ENCODE results near the gene THSD4. TPM values are rescaled to one million over a fixed set of nuclear protein-coding genes. Genes with fewer than 3 reads are reported as not detected.

The THSD4 gene
- polyA plus RNA-seq (2011; rRNA removed) (45.8 and 57.2 TPM in 2 replicates), polyA minus RNA-seq (2011; rRNA and poly(A)+ RNA removed) (87.6 and 111 TPM in 2 replicates)

DNA sequence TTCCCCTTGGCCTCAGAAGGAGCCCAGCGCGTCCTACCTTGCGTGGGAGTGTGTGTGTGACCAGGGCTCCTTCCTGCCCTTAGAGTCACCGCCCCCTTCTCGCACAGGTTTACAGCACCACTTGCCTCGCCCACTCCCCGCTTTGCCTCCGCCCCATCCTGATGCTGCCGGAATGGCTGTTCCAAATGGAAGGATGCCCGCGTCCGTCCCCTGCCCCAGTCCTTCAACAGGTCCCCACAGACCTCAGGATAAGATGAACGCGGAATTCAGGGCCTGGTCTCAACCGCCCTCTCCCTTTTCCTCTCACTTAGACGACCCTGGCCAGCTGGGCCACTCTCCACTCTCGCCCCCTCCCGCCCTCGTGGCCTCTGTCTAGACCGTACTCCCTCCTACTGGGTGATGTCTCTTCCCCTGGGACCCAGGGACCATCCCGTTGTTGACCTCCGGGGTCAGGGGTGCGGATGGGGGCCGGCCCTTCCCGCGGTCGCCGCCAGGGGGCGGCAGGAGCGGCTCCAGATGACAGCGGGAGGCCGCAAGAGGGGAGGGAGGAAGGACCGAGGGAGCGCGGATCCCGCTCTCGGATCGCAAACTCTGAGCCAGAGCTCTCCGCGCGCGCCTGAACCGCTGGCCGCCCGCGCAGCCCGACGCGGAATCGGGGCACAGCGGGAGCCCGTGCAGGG lies at the start of gene THSD4:
TSS of gene THSD4 (plus strand) at position 585 of the 680 bp plus-strand sequence.
- ChIA-PET CTCF (interaction anchor here (0.7 to 2.0 kb wide), 8 partner anchors 10 to 736 kb away, joined by 3 to 7 read pairs (median 4); no protein-coding TSS in a partner anchor), POLR2A (interaction anchor here (0.6 to 1.4 kb wide), 2 partner anchors 12 to 66 kb away, joined by 3 read pairs; no protein-coding TSS in a partner anchor)
- H3K27ac ChIP-seq (ENCODE audit: low read depth, low read length), result peak within 1 kb of the TSS; percentile 57

DNA sequence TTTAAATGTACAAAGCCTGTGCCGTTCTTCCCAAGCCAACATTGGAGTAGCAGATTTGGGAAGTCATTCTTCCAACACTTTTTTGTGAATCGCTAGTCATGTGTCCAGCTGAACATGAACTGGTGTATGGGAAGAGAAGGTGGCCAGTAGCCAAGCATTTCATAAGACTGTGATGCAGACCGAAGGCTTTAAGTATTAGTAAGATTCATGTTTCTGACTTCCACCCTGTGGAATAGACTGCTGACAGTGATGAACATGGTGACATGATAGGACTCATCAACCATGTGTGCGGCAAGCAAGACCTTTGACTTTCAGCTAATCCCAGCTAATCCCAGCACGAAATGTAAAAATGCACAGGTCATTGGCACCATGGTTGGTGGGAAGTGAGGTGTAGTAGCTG lies 48.3 kb upstream of the THSD4 start:
- DNase-seq (ENCODE audit: low read depth, low spot score), result peak; percentile 88
- CTCF ChIA-PET, result no interaction called here
- H3K4me3 ChIP-seq (ENCODE audit: low read depth, low read length), result no peak overlapping the region
- POLR2A ChIA-PET, result interaction anchor here (0.6 to 2.6 kb wide), 4 partner anchors 14 to 494 kb away, joined by 3 to 13 read pairs (median 7); no protein-coding TSS in a partner anchor
- H3K27me3 ChIP-seq (ENCODE audit: control insufficient read depth, insufficient read depth, low read length), result no peaks in the 10 kb centered on the region
- no peaks in the 10 kb centered on the region; the same call in 1 of the 2 replicates for H3K9me3 ChIP-seq (ENCODE audit: control insufficient read depth, insufficient read depth, low read length)
- H3K27ac ChIP-seq (ENCODE audit: low read depth, low read length), result peak overlapping the region; percentile 40
- TF ChIP-seq, protein P1, sequence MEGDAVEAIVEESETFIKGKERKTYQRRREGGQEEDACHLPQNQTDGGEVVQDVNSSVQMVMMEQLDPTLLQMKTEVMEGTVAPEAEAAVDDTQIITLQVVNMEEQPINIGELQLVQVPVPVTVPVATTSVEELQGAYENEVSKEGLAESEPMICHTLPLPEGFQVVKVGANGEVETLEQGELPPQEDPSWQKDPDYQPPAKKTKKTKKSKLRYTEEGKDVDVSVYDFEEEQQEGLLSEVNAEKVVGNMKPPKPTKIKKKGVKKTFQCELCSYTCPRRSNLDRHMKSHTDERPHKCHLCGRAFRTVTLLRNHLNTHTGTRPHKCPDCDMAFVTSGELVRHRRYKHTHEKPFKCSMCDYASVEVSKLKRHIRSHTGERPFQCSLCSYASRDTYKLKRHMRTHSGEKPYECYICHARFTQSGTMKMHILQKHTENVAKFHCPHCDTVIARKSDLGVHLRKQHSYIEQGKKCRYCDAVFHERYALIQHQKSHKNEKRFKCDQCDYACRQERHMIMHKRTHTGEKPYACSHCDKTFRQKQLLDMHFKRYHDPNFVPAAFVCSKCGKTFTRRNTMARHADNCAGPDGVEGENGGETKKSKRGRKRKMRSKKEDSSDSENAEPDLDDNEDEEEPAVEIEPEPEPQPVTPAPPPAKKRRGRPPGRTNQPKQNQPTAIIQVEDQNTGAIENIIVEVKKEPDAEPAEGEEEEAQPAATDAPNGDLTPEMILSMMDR (IDR thresholded peaks at IDR 0.05; ENCODE audit: low read depth, low read length), result no peak

More for the DNA sequence above, at the start of gene THSD4:
- TF ChIP-seq, protein P1 (IDR thresholded peaks at IDR 0.05; ENCODE audit: low read depth, low read length), result peak; percentile 97
- no peak for DNase-seq (ENCODE audit: low read depth, low spot score)
- Histone ChIP-seq H3K4me3 (ENCODE audit: low read depth, low read length) (peak within 1 kb of the TSS; percentile 78), H3K27me3 (ENCODE audit: control insufficient read depth, insufficient read depth, low read length) (no peaks in the 10 kb centered on the region), H3K9me3 (ENCODE audit: control insufficient read depth, insufficient read depth, low read length) (peaks cover 6% of the 10 kb centered on the region; the same call in 1 of the 2 replicates)

DNA sequence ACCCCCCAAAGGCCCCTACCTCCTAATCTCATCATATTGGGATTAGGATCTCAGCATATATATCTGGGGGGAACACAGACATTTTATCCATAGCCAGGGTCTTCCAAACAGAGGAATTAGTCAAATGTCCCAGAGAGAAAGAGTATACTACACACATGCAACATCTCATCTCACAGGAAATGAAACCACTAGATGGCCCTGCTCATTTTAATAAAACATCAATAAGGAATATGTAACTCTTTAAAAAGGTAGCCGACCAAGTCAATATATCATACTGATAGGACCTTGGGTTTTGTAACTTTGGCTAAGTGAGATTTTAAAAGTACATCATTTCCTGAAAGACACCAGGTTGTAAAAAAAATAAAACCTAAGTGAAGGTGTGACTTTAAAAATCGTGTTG lies 45.6 kb upstream of the THSD4 start:
- CTCF ChIA-PET, result no interaction called here
- POLR2A ChIA-PET, result no interaction called here
- H3K27me3 ChIP-seq (ENCODE audit: control insufficient read depth, insufficient read depth, low read length), result no peaks in the 10 kb centered on the region

DNA sequence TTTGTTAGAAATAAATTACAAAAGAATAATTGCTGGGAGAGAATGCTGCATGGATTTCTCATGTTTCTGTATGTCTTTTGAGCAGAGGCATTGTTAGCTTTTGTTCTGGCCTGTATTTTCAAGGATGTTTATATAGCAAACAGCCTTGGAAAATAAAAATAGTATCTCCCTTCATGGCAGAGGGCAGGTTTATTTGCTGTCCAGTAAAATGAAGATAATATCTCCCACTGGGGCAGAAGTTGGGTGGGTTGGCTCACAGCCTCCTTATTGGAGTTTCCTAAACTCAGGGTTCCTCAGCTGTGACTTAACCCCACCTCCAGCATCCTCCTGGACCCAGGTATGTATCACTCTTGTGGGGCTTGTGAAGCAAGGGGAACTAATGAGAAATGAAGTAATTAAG lies 43.7 kb upstream of the THSD4 start:
- Histone ChIP-seq H3K27me3 (ENCODE audit: control insufficient read depth, insufficient read depth, low read length) (no peaks in the 10 kb centered on the region), H3K9me3 (ENCODE audit: control insufficient read depth, insufficient read depth, low read length) (no peaks in the 10 kb centered on the region; the same call in 1 of the 2 replicates), H3K27ac (ENCODE audit: low read depth, low read length) (no peak overlapping the region), H3K4me3 (ENCODE audit: low read depth, low read length) (no peak overlapping the region)
- CTCF ChIA-PET, result no interaction called here
- DNase-seq (ENCODE audit: low read depth, low spot score), result no peak
- POLR2A ChIA-PET, result no interaction called here
- TF ChIP-seq, protein P1 (IDR thresholded peaks at IDR 0.05; ENCODE audit: low read depth, low read length), result no peak

More for the DNA sequence above, 45.6 kb upstream of the THSD4 start:
- TF ChIP-seq, protein P1 (IDR thresholded peaks at IDR 0.05; ENCODE audit: low read depth, low read length), result 0 out of 2 replicates have a peak, but pooled peaks have one; percentile 2
- DNase-seq (ENCODE audit: low read depth, low spot score), result no peak
- Histone ChIP-seq H3K4me3 (ENCODE audit: low read depth, low read length) (no peak overlapping the region), H3K27ac (ENCODE audit: low read depth, low read length) (no peak overlapping the region), H3K9me3 (ENCODE audit: control insufficient read depth, insufficient read depth, low read length) (no peaks in the 10 kb centered on the region; the same call in 1 of the 2 replicates)

DNA sequence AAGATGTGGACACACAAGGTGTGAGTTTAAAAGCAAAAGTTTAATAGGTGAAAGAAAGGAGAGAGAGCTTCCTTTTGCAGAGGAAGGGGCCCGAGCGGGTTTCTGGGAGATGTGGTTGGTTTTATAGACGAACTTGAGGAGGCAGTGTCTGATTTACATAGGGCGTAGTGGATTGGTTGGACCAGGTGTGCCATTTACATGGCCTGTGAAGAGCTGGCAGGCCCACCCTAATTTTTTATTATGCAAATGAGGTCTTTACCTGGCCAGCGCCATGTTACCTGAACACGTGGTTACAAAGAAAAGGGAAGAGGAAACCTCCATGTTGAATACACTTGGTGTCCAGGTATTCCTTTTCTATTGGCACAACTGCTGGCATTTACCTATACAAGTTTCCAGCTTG lies 42.8 kb upstream of the THSD4 start:
- TF ChIP-seq, protein P1 (IDR thresholded peaks at IDR 0.05; ENCODE audit: low read depth, low read length), result no peak
- CTCF ChIA-PET, result interaction anchor here (1.2 to 1.3 kb wide), 2 partner anchors 10 to 60 kb away, joined by 3 to 4 read pairs; no protein-coding TSS in a partner anchor
- H3K27me3 ChIP-seq (ENCODE audit: control insufficient read depth, insufficient read depth, low read length), result no peaks in the 10 kb centered on the region

More for the DNA sequence above, 42.8 kb upstream of the THSD4 start:
- no peak overlapping the region for H3K4me3 ChIP-seq (ENCODE audit: low read depth, low read length)
- no peak overlapping the region for H3K27ac ChIP-seq (ENCODE audit: low read depth, low read length)
- no peaks in the 10 kb centered on the region; the same call in 1 of the 2 replicates for H3K9me3 ChIP-seq (ENCODE audit: control insufficient read depth, insufficient read depth, low read length)
- POLR2A ChIA-PET, result no interaction called here
- no peak for DNase-seq (ENCODE audit: low read depth, low spot score)

Data from AG04450 (cell line).